Body of pancreas (tissue), 4 donors: ENCODE data around the gene SPDYE8.
"Not testable (repeated sequence)": the region's sequence is repeated elsewhere in the genome, so short reads cannot be mapped to it uniquely, and the experiment has no call there.

Source experiments
- CTCF ChIP-seq, 7 experiments: fragments of 450-650 bp in 4 of 7; fragments of 200-600 bp in 3 of 7; sonication (generic) in 3 of 7; IDR thresholded peaks; one replicate each; pipeline ENCODE4 v1.5.1; 2016 to 2019; ENCODE audit warnings: antibody characterized with exemption in 7 of 7
- POLR2A ChIP-seq, 3 donors: fragments of 450-650 bp; IDR thresholded peaks; one replicate each; pipeline ENCODE4 v1.6.1; 2016; ENCODE audit warnings: antibody characterized with exemption in 3 of 3, mild to moderate bottlenecking in 2 of 3

GRCh38 chr7:73005693-73006447 lies 23.7 kb downstream of the SPDYE8 start:
- not testable (repeated sequence) for TF ChIP-seq CTCF (IDR thresholded peaks at IDR 0.05)
- peak; percentile 51 to 87 (median 84) for TF ChIP-seq POLR2A (IDR thresholded peaks at IDR 0.05)
